Esophagus (tissue), 2 donors: ENCODE measurements around the gene PANK2. TPM values are rescaled to one million over a fixed set of nuclear protein-coding genes. Genes with fewer than 3 reads are reported as not detected.

Experiments
- H3K27ac ChIP-seq, 2 donors: one replicate each; pipeline ENCODE4 v1.5.1; 2013; ENCODE audit warnings: low read depth in 2 of 2, mild to moderate bottlenecking in 2 of 2, inconsistent platforms in 1 of 2, low read length in 1 of 2, moderate library complexity in 1 of 2
- H3K27me3 ChIP-seq, 2 donors: one replicate each; pipeline ENCODE4 v1.6.1; 2013; ENCODE audit warnings: low read length in 2 of 2, control low read depth in 1 of 2, mild to moderate bottlenecking in 1 of 2; ENCODE audit not compliant: insufficient read depth in 2 of 2, control insufficient read depth in 1 of 2
- H3K36me3 ChIP-seq, 2 donors: one replicate each; pipeline ENCODE4 v1.6.1; 2013; ENCODE audit warnings: low read length in 1 of 2; ENCODE audit not compliant: control insufficient read depth in 2 of 2, insufficient read depth in 2 of 2
- H3K4me1 ChIP-seq, 2 donors: one replicate each; pipeline ENCODE4 v1.6.1; 2013; ENCODE audit warnings: low read length in 1 of 2; ENCODE audit not compliant: control insufficient read depth in 2 of 2, insufficient read depth in 2 of 2
- H3K4me3 ChIP-seq, 2 donors: one replicate each; pipeline ENCODE4 v1.5.1; 2013; ENCODE audit warnings: low read length in 2 of 2, mild to moderate bottlenecking in 2 of 2, low read depth in 1 of 2, moderate library complexity in 1 of 2
- H3K9me3 ChIP-seq, 2 donors: one replicate each; pipeline ENCODE4 v1.6.1; 2013; ENCODE audit warnings: mild to moderate bottlenecking in 2 of 2, low read depth in 1 of 2, low read length in 1 of 2, moderate library complexity in 1 of 2; ENCODE audit not compliant: control insufficient read depth in 2 of 2, insufficient read depth in 1 of 2
- WGBS, 2 donors: extraction: QIAGEN DNeasy Blood & Tissue Kit; methylation state at CpG; one replicate each; pipeline ENCODE4 v1.1.7; 2013; 5-methylcytosine and 5-hydroxymethylcytosine counted together
- polyA plus RNA-seq, 2 donors: library from polyadenylated mRNA; stranded (reverse); fragments of 200-250 nt; gene quantifications; one replicate each; pipeline ENCODE4 v1.2.3, GENCODE V29; 2013
- donor health status: healthy with polysubstance abuse.
- donor health status: Bipolar disorder and iron deficiency.

Gene PANK2
- polyA plus RNA-seq, 2 donors: 31.0 to 31.9 TPM

GRCh38 chr20:3923818-3924217 lies 34.6 kb downstream of the PANK2 start:
- Histone ChIP-seq H3K9me3 (no peaks in the 10 kb centered on the region), H3K27me3 (no peaks in the 10 kb centered on the region), H3K4me1 (peaks cover 9 to 12% of the 10 kb centered on the region in 2 donors), H3K4me3 (no peak overlapping the region), H3K27ac (no peak overlapping the region), H3K36me3 (peaks cover 7 to 21% of the 10 kb centered on the region in 2 donors)
- WGBS, 2 donors: 55 to 71% methylated on average over 2 of the region's 2 CpGs

- peaks cover 9 to 12% of the 10 kb centered on the region in 2 donors for H3K4me1 ChIP-seq
- H3K9me3 ChIP-seq: no peaks in the 10 kb centered on the region
- H3K36me3 ChIP-seq: peaks cover 7 to 21% of the 10 kb centered on the region in 2 donors
- 65 to 75% methylated on average over 13 of the region's 13 CpGs for WGBS, 2 donors
- H3K27me3 ChIP-seq: no peaks in the 10 kb centered on the region
- H3K27ac ChIP-seq: no peak overlapping the region
- no peak overlapping the region for H3K4me3 ChIP-seq
These were observed 35.3 kb downstream of the PANK2 start for GRCh38 chr20:3924304-3925112.

- WGBS, 2 donors: 94 to 95% methylated on average over 11 of the region's 11 CpGs
- no peaks in the 10 kb centered on the region for H3K27me3 ChIP-seq
- no peaks in the 10 kb centered on the region for H3K9me3 ChIP-seq
- no peak overlapping the region for H3K27ac ChIP-seq
- peaks cover 9 to 12% of the 10 kb centered on the region in 2 donors for H3K4me1 ChIP-seq
- H3K36me3 ChIP-seq: peaks cover 7 to 21% of the 10 kb centered on the region in 2 donors
- H3K4me3 ChIP-seq: no peak overlapping the region
These were observed 36.0 kb downstream of the PANK2 start for GRCh38 chr20:3925113-3925695.

- Histone ChIP-seq H3K4me1 (peaks cover 9 to 12% of the 10 kb centered on the region in 2 donors), H3K27ac (no peak overlapping the region)
- WGBS, 2 donors: 77 to 80% methylated on average over 9 of the region's 9 CpGs
These were observed 36.9 kb downstream of the PANK2 start for GRCh38 chr20:3925899-3926638.

GRCh38 chr20:3927486-3928291 lies 38.5 kb downstream of the PANK2 start:
- H3K27me3 ChIP-seq: no peaks in the 10 kb centered on the region
- no peaks in the 10 kb centered on the region for H3K9me3 ChIP-seq
- peaks cover 6 to 7% of the 10 kb centered on the region in 2 donors for H3K4me1 ChIP-seq
- peaks cover 7 to 16% of the 10 kb centered on the region in 2 donors for H3K36me3 ChIP-seq
- H3K27ac ChIP-seq: no peak overlapping the region
- H3K4me3 ChIP-seq: no peak overlapping the region
- WGBS, 2 donors: 53 to 68% methylated on average over 10 of the region's 10 CpGs

More at GRCh38 chr20:3925899-3926638, 36.9 kb downstream of the PANK2 start:
- H3K27me3 ChIP-seq: no peaks in the 10 kb centered on the region
- no peak overlapping the region for H3K4me3 ChIP-seq
- no peaks in the 10 kb centered on the region for H3K9me3 ChIP-seq
- peaks cover 7 to 21% of the 10 kb centered on the region in 2 donors for H3K36me3 ChIP-seq

- H3K27me3 ChIP-seq: no peaks in the 10 kb centered on the region
- H3K4me3 ChIP-seq: no peak overlapping the region
- peaks cover 3 to 6% of the 10 kb centered on the region in 2 donors for H3K4me1 ChIP-seq
- H3K27ac ChIP-seq: peak overlapping the region in 1 of 2 donors; percentile 13
- WGBS, 2 donors: 80 to 82% methylated on average over 2 of the region's 2 CpGs
- H3K9me3 ChIP-seq: no peaks in the 10 kb centered on the region
- H3K36me3 ChIP-seq: peaks cover 3 to 8% of the 10 kb centered on the region in 2 donors
These were observed 40.5 kb downstream of the PANK2 start for GRCh38 chr20:3929713-3930060.

- WGBS, 2 donors: 66 to 73% methylated on average over 6 of the region's 6 CpGs
- Histone ChIP-seq H3K4me1 (peaks cover 5 to 6% of the 10 kb centered on the region in 2 donors), H3K27me3 (no peaks in the 10 kb centered on the region), H3K27ac (no peak overlapping the region), H3K36me3 (peaks cover 2 to 5% of the 10 kb centered on the region in 2 donors), H3K9me3 (no peaks in the 10 kb centered on the region), H3K4me3 (no peak overlapping the region)
These were observed 41.3 kb downstream of the PANK2 start for GRCh38 chr20:3930265-3931206.

- peaks cover 6 to 8% of the 10 kb centered on the region in 2 donors for H3K4me1 ChIP-seq
These were observed 42.5 kb downstream of the PANK2 start for GRCh38 chr20:3931664-3932063.

More at GRCh38 chr20:3931664-3932063, 42.5 kb downstream of the PANK2 start:
- Histone ChIP-seq H3K36me3 (peaks cover 2% of the 10 kb centered on the region in 2 donors), H3K27ac (no peak overlapping the region), H3K4me3 (no peak overlapping the region), H3K9me3 (no peaks in the 10 kb centered on the region), H3K27me3 (no peaks in the 10 kb centered on the region)
- 75 to 78% methylated on average over 3 of the region's 3 CpGs for WGBS, 2 donors
